Lower leg skin (tissue), 4 donors: ENCODE measurements around the gene CPT1A. TPM values are rescaled to one million over a fixed set of nuclear protein-coding genes. Genes with fewer than 3 reads are reported as not detected.

Source experiments
- DNase-seq, 2 donors: peaks; one replicate each; pipeline ENCODE4 v3.0.0-alpha.2; 2019; ENCODE audit warnings: low spot score in 2 of 2
- H3K4me3 ChIP-seq: fragments of 200-600 bp; sonication (generic); 2 replicates; pipeline ENCODE4 v1.5.1; 2017; ENCODE audit warnings: mild to moderate bottlenecking, low read depth; ENCODE audit not compliant: poor library complexity, severe bottlenecking
- POLR2A ChIP-seq, 2 donors: fragments of 450-650 bp; IDR thresholded peaks; one replicate each; pipeline ENCODE4 v1.6.1; 2016 to 2017; ENCODE audit warnings: antibody characterized with exemption in 2 of 2, mild to moderate bottlenecking in 1 of 2, moderate library complexity in 1 of 2
- WGBS, 2 donors: methylation state at CpG; one replicate each; pipeline ENCODE4 v1.1.5; 2018; 5-methylcytosine and 5-hydroxymethylcytosine counted together
- intact Hi-C: fragments of 100-400 bp; cut with DNase I; formaldehyde crosslinking; loops from one replicate; pipeline ENCODE4 v1.15.0; 2023; ENCODE audit warnings: low total_unique reads
- total RNA-seq, 4 donors: library from RNA; depleted of rRNA; stranded (reverse); fragments of >200 nt; gene quantifications; one replicate each; pipeline ENCODE4 v1.1.0, GENCODE V29; 2016
- TF ChIP-seq, protein P1 (sequence below), 3 donors: fragments of 450-650 bp; IDR thresholded peaks; one replicate each; pipeline ENCODE4 v1.5.1; 2016; ENCODE audit warnings: antibody characterized with exemption in 3 of 3, mild to moderate bottlenecking in 3 of 3, moderate library complexity in 2 of 3

CPT1A gene
- total RNA-seq, 4 donors from 2014 or later = 23.4 to 95.8 (median 46.0) TPM

DNA sequence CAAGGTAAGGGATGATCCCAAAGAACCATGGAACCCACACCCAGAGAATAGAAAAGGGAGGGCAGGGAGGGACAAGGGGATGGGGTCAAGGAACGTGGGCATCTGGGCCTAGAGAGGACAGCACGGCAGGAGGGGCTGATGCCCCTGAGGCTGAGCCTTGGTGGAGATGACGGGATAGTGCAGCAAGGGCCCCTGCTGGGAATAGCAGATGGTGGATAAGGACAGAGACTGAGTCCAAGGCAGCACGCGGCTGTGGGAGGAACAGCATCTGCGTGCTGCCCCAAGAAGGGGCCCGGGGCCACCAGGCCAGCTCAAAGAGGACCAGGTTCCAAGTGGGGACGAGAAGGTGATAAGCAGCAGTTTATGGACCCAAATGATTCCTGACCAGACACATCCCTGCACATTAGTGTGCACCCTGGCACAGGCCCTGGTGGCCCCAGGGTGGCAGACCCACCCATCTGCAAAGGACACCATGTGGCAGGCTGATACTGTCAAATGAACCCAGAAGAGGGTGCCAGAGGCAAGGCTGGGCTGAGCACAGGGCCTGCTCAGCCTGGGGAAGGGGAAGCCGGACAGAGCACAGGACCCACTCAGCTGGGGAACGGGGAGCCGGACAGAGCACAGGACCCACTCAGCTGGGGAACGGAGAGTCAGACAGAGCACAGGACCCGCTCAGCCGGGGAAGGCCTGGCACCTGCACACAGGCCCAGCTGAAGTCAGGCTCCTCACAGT is 77.6 kb downstream of the CPT1A start:
- DNase-seq = no peak
- 83 to 84% methylated on average over 14 of the region's 14 CpGs for WGBS, 2 donors
- intact Hi-C loops = no loop called here
- H3K4me3 ChIP-seq = no peak overlapping the region
- TF ChIP-seq, protein P1, sequence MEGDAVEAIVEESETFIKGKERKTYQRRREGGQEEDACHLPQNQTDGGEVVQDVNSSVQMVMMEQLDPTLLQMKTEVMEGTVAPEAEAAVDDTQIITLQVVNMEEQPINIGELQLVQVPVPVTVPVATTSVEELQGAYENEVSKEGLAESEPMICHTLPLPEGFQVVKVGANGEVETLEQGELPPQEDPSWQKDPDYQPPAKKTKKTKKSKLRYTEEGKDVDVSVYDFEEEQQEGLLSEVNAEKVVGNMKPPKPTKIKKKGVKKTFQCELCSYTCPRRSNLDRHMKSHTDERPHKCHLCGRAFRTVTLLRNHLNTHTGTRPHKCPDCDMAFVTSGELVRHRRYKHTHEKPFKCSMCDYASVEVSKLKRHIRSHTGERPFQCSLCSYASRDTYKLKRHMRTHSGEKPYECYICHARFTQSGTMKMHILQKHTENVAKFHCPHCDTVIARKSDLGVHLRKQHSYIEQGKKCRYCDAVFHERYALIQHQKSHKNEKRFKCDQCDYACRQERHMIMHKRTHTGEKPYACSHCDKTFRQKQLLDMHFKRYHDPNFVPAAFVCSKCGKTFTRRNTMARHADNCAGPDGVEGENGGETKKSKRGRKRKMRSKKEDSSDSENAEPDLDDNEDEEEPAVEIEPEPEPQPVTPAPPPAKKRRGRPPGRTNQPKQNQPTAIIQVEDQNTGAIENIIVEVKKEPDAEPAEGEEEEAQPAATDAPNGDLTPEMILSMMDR (IDR thresholded peaks at IDR 0.05) = no peak
- TF ChIP-seq POLR2A (IDR thresholded peaks at IDR 0.05) = no peak

DNA sequence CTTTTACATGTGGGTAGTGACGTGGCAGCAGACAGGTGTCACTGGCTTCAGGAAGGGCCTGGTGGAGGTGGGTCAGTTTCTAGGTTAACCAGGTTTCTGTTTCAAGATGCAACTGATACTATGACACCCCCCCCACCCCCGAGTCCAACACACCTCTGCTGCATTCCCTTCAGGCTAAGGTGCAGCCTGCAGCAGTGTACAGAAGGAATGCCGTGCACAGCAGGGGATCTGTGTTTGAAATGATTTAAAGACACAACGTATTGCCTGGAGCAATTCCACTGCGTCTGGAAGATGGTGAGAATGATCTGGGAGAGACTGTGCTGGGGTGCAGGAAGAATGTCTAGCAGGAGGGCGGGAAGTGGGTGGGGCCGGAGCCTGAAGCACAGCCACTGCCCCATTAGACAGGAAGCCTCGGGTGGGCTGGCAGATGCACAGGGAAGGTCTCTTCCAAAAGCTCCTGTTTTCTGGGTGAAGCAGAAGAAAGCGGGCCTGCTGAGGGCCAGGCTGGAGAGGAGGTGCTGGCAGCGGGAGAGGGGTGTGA is 78.5 kb downstream of the CPT1A start:
- intact Hi-C loops = no loop called here
- TF ChIP-seq POLR2A (IDR thresholded peaks at IDR 0.05) = no peak
- TF ChIP-seq, protein P1 (IDR thresholded peaks at IDR 0.05) = no peak
- 65 to 68% methylated on average over 10 of the region's 10 CpGs for WGBS, 2 donors
- no peak overlapping the region for H3K4me3 ChIP-seq
- no peak for DNase-seq

DNA sequence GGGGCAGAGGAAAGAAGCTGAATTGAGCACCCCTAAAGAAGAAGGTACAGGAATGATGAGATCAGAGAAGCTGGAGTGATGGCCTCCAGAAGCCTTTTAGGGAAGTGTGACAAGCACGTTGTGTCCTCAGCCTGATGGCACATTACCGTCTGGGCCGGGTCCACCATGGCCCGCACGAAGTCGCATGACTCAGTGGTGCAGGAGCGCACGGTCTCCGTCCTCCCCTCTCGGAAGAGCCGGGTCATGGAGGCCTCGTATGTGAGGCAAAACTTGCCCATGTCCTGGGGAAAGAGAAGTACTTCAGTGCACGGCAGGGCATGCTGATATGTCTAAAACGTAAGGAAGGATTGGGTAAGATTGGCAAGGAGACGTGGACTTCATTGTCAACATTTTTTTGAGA is 79.2 kb downstream of the CPT1A start:
- TF ChIP-seq POLR2A (IDR thresholded peaks at IDR 0.05) = no peak
- TF ChIP-seq, protein P1 (IDR thresholded peaks at IDR 0.05) = no peak
- no peak for DNase-seq
- 86 to 87% methylated on average over 15 of the region's 15 CpGs for WGBS, 2 donors
- intact Hi-C loops = no loop called here
- no peak overlapping the region for H3K4me3 ChIP-seq

DNA sequence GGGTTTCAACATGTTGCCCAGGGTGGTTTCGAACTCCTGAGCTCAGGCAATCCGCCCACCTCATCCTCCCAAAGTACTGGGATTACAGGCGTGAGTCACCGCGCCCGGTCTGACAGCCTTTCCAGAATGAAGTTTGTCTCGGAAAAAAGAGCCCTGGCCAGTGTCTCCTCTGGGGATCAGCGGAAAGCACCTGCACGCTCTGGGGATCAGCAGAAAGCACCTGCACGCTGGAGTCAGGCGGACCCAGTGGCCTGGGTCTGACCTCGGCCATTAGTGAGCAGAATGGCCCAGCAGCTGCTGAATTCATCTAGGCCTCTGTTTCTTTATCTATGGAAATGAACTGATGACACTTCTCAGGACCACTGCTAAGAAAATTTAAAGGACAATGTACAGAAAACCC is 79.9 kb downstream of the CPT1A start:
- H3K4me3 ChIP-seq = no peak overlapping the region
- DNase-seq = no peak
- intact Hi-C loops = no loop called here
- 86 to 90% methylated on average over 12 of the region's 12 CpGs for WGBS, 2 donors
- TF ChIP-seq, protein P1 (IDR thresholded peaks at IDR 0.05) = no peak
- TF ChIP-seq POLR2A (IDR thresholded peaks at IDR 0.05) = no peak

DNA sequence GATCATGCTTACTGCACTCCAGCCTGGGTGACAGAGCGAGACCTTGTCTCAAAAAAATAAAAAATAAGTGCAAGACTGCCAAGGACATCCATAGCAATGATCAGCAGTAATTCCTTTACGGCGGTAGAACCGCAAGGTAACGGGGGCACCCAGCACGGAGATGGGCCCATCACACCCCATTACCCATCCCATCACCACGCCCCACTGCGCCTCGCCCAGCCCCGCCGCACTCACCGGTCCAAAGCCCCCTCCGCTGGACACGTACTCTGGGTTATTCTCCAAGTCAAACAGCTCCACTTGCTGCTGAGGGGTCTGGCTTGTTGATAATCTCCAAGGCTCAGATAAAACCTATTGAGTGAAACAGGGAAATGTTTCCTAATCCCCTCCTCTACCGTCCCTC is 81.7 kb downstream of the CPT1A start:
- DNase-seq = no peak
- intact Hi-C loops = no loop called here
- WGBS, 2 donors = 88 to 95% methylated on average over 15 of the region's 15 CpGs
- H3K4me3 ChIP-seq = no peak overlapping the region
- TF ChIP-seq POLR2A (IDR thresholded peaks at IDR 0.05) = no peak
- TF ChIP-seq, protein P1 (IDR thresholded peaks at IDR 0.05) = no peak
